Measurements from ENCODE around the gene ELMO1.

ELMO1 gene

DNA sequence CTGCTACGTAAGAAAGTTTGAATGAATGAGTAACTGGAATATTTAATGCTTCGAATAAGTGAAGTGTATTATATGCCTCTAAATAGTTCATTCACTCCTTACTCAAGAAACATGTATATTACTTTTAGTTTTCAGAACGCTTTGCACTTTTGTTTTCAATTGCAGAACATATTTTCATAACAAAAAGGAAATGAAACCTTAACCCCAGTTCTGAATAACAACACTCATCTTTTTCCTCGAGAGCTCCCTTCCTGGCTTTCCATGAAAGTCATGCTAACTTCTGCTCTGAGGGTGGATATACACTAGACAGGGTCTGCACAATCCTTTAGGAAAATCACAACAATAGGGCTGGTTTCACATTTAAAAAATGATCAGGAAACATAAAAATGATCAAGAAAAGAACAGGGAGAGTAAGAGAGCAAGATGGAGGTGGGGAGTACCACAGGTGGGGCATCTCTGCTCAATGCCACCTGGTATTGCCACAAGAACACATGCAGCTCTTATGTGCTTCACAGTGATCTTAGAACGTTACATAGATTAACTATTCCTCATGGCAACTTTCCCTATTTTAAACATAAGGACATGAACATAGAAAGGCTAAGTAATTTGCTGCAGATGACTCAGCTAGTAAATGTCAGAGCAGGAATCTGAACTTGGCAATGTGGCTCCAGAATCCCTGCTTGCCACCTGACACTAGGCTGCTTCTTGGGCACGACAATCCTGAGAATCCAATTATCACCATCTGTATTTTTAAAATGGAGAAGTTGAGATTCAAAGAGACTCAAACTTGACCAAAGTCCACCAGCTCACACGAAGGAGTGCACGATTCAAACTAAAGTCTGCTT is 504.9 kb downstream of the ELMO1 start:
- no peak for DNase-seq (ENCODE audit: low spot score)

DNA sequence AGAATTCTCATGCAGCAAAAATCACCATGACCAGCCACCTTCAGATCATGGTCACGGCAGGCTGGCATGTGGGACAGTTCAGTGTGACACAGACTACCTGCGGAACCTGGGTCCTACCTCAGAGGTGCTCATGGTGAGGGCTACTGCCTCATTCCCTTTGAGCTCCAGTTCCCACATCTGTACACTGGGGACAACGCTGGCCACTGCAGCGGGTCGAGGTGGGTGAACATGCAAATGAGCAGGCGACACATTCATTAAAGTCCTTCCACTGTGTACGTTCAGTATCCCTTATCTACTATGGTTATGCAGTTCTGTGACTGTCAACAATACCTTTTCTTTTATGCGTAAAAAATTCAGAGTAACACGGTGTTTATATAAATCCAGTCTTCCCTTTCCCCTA is 505.7 kb downstream of the ELMO1 start:
- no peak for DNase-seq (ENCODE audit: low spot score)

DNA sequence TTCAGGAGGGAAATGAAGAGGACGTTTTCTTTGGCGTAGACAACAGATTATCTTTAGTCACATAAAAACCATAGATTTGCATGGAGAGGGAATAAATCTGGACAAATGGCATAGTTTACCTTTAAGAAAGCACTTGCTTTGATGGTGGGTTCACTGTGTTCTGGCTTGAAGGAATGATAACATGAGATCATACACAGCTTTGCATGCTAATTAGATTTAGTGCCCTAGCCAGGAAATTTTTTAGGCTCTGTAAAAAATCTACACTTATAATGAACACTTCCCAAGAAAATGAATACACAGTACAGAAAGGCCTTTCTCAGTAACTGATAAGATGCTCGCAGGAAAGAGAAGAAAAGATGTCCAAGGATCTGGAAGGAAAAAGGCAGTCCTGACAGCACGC is 506.1 kb downstream of the ELMO1 start:
- DNase-seq (ENCODE audit: low spot score) = no peak

DNA sequence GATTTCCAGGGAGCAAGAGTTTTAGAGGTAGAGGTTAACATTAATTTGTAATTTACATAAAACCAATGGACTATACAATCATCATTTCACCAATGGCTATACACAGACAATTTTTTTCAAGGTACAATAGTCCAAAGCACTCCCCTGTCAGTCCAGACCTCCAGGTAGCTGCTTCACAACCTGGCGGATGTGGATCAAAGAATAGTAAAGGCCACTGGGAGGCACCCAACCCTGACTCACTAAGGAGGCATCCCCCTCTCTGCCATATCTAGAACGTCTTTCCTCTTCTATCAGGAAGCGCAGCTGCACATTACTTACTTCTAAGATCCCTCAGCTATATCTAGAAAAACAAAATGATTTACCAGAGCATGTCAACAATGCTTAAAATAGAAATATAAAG is 506.6 kb downstream of the ELMO1 start:
- peak; percentile 26 for DNase-seq (ENCODE audit: low spot score)

DNA sequence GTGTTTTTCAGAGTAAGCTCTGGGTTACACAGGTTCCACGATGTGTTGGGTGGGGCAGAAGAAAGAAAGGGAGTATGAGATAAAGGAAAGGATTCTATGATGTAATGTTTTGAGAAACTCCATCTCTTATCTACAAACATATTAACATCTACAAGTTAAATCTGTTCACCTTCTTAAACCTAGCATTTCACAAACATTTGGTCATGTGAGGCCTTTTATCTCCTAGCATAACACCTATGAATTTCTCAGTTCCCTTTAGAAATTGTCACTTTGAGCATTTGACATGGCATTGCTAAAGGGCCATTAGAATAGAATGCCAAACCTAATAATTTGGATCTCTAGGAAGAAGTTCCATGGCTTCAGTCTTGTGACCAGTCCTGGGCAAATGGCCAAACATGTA is 507.3 kb downstream of the ELMO1 start:
- no peak for DNase-seq (ENCODE audit: low spot score)

DNA sequence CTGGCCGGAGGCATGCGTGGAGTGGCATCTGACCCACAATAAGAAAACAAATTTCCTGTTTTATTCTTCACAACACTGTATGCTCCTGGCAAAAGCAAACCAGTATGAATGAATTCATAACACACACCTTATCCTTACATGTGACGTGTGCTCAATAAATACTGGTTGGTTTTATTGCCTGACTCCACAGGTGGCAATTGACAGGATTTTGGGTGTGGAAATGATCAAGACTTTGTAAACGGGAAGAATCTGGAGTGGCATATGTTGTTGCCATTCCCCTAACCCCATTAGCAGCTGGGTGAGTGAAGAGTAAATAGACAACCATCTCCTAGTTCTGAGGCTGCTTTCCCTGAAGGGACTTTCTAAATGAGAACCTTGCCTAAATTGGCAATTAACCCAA is 508.8 kb downstream of the ELMO1 start:
- DNase-seq (ENCODE audit: low spot score) = no peak

DNA sequence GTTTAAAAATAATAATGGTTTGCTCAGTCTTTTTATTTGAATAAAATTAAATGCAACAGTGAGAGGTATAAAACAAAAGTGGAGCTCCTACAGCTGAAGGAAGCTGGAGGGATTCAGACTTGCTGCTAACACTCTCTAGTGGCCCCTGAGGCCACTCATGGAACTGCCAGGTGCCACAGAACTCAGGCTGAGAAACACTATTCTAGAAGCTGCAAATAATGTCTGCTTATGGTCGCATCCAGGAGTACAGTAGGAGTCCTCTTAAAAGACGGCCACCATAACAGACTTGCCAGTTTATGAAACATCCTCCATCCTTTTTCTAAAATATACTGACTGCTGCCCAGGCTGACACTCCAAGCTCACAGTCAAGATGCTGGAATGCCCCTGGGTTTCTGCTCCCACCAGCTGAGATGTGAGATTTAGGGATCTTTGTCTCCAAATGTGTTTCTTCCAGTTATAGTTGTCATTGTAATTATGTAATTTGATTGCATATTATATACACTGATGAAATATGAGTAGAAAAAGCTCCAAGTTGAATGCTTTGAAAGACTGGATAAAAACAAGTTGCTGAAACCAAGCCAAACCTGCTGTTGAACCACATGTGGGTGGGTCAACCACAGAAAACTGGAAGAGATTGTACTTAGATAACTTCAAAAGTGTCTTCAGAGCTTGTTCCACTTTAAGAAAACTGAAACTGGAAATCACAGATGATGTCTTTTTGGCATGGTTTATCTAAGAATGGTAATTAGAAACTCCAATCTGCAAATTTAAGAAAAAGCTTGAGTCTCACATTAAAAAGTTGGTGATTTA is 510.7 kb downstream of the ELMO1 start:
- no peak for DNase-seq (ENCODE audit: low spot score)

DNA sequence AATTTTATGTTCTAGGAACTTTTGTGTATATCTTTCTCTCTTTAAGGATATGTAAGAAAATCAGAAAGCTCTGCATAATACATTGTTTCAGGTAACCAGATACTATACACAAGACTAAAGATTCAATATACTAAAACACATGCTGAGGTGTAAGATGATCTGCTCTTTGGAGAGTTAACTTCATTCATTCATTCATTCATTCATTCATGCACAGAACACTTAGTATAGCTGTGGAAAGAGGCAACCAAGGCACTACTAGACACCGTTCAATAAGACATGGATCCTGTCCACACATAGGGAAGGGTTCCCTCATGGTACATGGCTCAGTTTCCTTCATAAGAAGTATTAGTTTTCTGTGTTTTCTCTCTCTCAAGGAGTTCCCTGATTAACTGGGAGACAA is 516.8 kb downstream of the ELMO1 start:
- DNase-seq (ENCODE audit: low spot score) = no peak

DNA sequence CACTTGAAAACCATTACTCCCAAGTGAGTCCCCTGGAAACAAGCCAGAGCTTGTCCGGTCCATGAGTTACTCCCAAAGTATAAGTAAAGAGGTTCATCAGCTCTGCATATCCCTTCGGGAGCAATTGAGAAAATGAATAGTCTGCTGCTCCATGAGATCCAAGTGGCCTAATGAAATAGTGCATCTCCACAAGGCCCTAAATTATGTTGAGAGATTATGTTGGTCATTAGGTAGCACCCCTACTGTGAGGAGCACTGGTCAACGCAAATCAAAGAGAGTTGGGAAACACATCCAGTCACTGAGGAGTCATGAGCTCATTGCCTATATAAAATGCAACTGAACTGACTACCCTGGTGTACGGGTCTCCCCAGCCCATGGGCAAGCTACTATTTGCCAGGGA is 518.9 kb downstream of the ELMO1 start:
- no peak for DNase-seq (ENCODE audit: low spot score)

DNA sequence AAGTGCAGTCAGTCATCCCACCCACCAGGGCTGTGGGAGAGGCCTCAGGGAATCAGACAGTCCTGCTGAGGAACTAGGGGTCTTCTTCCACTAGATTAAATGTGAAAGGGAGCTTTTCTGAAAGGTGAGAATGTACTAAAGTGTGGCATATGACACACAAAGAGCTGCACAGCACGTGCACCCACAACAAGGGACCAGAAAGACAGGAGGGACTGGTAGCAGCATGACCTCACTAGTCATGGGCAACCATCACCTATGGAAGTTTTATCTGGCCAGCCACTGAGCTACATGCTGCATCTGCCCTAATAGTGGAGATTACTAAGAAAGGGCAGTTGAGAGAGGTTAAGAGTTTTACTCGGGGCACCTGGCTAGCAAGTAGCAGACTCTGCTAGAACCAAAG is 519.9 kb downstream of the ELMO1 start:
- DNase-seq (ENCODE audit: low spot score) = no peak

DNA sequence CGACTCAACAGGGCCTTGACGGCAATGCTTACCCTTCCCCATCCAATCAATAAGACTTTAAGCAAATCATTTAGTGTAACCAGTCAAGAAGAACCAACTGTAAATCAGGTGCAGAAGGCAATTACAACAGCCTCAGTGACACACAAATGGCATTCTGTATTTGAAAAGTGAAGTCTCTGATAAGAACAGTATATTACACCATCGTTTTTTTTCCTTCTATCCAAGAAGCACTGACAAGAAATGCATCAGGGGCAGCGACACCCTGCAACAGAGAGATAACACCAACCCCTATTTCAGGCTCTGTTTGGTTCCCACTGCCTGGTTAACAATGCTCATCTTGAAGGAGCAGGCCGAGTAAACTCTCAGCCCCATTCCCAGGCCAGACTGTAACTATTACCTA is 520.4 kb downstream of the ELMO1 start:
- no peak for DNase-seq (ENCODE audit: low spot score)

DNA sequence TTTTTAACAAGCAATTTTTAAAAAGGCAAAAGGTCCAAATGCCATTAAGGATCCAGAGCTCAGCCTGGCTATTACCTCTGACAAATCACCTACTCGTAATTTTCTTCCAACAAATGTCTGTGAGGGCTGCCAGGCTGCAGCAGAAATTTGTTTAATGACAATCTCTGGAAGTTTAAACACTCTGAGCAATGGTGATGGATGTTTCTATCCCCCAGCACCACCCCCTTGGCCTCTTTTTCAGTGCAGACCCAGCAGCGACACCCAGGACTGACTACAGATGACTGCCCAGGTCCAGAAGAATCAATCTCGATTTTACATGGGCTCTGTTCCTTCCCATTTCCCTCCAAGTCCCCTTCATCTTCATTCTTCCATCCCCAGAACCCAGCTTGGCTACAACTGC is 523.0 kb downstream of the ELMO1 start:
- no peak for DNase-seq (ENCODE audit: low spot score)

DNA sequence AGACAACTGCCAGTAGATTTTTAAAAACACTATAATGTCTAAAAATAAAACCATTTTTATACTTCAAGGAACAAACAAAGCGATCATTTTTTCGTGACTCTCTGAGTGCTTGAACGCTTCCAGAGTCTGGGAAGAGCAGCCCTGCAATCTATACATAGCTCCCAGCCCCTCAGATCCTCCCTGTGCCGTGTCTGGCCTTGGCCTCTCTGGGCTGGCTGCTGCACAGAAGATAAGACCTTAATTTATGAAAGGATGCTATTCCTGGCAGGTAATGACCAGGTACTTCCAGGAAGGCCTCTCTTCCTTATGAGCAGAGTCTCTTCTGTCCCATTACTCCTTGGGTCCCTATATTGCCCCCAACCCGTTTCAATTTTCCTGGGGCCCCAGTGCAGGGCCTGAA is 523.5 kb downstream of the ELMO1 start:
- DNase-seq (ENCODE audit: low spot score) = no peak

DNA sequence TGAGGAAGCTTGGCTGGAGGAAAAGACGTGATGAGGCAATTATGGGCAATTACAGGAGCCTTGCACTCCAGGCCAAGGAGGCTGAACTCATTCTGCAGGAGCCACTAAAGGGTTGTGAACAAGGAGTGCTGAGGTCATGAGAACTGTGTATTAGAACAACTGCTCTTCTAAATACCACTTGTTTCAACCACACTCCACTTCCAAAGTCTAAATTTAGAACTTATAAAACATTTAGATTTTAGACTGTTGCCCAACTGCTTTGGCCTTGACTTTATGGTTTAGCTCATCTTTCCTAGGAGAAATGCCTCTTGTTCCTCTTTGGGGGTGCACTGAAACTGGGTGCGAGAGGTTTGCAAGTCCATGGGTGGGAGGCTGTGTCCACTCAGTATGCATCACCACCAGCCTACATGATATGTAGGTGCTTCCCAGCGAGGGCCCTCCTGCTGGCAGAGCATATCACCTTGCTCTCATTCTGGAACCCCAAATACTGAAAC is 524.7 kb downstream of the ELMO1 start:
- DNase-seq (ENCODE audit: low spot score) = no peak

DNA sequence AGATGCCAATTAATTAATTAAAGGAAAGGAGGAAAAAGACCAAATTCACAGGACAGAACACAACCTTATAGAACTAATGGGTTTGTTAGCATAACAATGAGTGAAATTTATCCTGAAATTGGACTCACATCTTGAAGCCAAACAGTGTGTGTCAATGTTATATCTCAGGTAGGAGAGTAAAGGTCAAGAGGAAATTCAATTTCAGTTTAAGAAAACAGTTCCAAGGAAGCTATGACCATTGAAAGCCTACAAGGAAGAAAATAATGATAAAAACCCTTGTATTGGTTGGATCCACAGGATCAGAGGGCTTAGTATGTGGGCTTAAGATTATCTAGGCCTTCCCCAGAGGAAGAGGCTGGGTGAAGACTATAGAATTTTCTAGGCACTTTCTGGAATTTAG is 525.5 kb downstream of the ELMO1 start:
- no peak for DNase-seq (ENCODE audit: low spot score)

DNA sequence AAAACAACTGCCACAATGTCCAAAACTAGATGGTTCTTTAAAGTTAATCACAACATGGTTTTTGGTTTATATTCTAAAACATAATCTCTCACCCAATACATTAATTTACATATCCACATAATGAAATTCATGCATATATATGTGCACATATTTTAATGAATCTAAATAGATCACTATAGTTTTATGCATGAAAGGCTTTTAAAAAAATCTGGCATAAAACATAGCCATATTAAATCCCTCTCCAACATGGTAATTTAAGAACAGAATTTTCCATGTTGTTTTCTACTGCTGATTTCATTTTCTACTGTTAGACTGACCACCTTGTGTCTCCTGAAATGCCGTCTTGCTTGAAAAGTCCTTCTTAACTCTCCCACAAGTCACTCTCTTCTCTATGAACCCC is 528.2 kb downstream of the ELMO1 start:
- no peak for DNase-seq (ENCODE audit: low spot score)

DNA sequence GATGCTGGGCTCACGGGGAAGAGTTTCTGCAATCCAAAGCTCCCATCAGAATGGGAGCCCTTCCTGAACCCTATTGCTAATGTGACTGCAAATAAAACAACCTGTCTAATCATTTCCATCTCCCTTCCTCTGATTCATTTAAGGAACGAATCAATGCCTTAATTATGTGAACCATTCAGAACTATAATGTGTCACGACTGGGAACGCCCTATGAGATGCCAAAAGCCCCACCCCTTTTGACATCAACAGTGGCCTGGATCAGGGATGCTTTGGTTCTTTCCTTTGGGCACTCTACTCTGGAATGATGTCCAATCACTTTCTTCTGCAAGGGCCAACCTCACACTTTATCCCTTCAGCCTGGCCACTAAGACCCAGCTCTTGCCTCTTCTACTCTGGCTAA is 528.9 kb downstream of the ELMO1 start:
- DNase-seq (ENCODE audit: low spot score) = no peak

DNA sequence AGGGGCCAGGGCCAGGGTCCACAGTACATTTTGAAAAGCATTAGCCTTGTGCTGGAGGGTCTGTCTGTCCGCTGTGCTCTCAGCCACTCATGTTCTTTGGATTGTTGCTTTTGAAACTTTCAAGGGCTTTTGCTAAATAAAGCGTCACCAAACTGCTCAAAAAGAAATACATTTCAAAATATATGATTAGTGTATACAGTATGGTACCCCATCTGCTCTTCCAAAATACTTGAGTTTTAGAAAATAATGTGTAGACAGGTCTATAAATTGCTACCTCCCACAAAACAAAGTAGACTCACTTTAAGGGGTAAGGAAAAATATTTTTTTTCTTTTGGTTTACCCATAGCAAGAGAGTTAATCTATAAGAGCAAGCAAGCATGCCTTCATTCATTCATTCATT is 530.1 kb downstream of the ELMO1 start:
- no peak for DNase-seq (ENCODE audit: low spot score)

DNA sequence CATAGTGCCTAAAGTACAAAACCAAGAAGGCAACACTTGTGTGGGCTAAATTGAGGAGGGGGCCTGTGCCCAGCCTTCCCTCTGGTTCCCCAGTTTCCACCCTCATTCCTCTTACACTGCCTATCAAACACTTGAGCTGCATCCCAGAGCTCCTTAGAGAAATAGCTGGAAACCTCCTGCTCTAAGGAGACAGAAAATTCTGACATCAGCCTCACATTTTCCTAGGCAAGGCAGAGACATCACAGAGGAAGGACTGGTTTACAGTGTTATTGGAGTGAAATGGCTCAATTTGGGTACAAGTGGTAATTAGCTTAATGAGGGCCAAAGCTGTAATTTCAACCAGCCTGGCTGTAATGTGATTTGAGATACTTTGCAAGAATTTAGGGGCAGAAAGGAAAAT is 532.0 kb downstream of the ELMO1 start:
- no peak for DNase-seq (ENCODE audit: low spot score)

DNA sequence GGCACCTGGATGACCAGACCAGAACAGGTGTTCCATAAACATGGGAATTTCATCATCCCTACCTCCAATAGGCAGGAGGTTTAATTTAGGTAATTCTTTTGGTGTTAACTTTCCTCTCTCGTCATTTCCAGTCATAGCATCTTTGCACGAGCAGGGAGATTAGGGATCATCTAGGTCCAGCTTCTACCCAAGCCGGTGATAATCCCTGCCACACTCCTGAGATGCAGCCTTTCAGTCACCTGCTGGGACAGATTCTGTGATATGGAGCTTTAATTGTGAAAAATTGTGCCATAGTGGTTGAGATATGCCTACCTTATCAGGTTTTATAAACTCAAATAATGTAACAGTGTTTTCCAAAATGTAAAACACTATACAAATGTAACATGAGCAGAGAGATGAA is 532.5 kb downstream of the ELMO1 start:
- no peak for DNase-seq (ENCODE audit: low spot score)

DNA sequence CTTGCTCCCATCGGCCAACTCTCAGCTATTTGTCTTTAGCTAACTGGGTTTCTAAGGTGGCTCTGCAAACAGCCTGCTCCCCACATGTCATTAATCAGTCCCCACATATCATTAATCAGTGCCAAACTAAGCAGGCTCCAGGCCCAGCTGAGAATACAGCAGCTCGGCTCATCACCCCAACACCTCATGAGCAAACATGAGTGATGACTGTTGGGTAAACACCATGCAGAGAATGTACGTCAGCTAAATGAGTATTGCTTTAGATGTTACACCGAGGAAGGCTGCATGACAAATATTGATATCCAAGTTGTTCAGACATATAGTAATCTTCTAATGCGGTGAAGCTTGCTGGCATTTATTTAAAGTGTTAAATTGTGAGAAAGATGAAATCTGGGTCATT is 536.9 kb downstream of the ELMO1 start:
- no peak for DNase-seq (ENCODE audit: low spot score)

DNA sequence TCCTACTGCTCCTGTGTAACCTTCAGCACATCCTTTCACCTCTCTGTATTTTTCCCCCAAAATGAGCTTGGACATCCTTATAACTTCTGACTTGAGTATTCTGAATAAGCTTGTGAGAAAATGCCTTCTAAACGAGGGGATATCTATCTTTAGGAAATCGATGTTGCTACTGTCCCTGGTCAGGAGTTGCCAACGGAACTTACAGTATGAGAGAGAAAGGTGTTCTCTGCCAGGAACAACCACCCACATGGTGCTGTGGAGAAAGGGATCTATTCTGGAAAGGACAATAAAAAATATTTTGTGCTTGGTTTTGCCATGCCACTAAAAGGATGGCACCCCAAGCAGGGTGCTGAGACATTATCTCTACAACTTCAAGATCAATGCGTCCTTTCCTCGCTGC is 537.8 kb downstream of the ELMO1 start:
- DNase-seq (ENCODE audit: low spot score) = no peak

DNA sequence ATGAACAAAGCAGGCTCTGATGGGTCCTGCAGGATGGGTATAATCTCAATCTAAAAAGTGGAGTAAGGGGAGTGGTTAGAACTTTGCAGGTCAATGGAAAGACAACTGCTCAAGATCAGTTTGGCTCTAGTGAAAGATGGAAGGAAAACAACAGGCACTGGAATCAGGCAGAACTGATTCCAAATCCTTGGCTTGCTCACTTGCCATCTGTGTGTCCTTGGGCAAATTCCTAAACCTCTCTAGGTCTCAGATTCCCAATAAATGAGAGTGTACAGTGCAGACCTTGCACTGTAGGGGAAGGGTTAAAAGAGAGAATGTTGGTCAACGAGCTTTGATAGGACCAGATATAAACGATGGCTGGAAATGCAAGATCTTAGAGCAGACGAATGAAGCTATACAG is 538.3 kb downstream of the ELMO1 start:
- DNase-seq (ENCODE audit: low spot score) = no peak
